ENCODE data around the gene ABLIM2.

Gene ABLIM2

GRCh38 chr4:8160572-8160971 is 2.0 kb upstream of the ABLIM2 start:
- no peak for TF ChIP-seq CTCF (conservative IDR thresholded peaks at IDR 0.05)
- no peak for TF ChIP-seq ZFX (IDR thresholded peaks at IDR 0.05)
- H3K27ac ChIP-seq, result no peak overlapping the region

- TF ChIP-seq CTCF (conservative IDR thresholded peaks at IDR 0.05) (no peak), ZFX (IDR thresholded peaks at IDR 0.05) (no peak)
- H3K27ac ChIP-seq, result no peak overlapping the region
Measured at GRCh38 chr4:8160233-8160560, 1.6 kb upstream of the ABLIM2 start.

- H3K27ac ChIP-seq, result peak overlapping the region; percentile 67
- TF ChIP-seq CTCF (conservative IDR thresholded peaks at IDR 0.05), result no peak
- TF ChIP-seq ZFX (IDR thresholded peaks at IDR 0.05), result no peak
Measured at GRCh38 chr4:8159537-8160232, 1.1 kb upstream of the ABLIM2 start.

- TF ChIP-seq CTCF (conservative IDR thresholded peaks at IDR 0.05) (no peak), ZFX (IDR thresholded peaks at IDR 0.05) (no peak)
- H3K27ac ChIP-seq, result no peak overlapping the region; the same call in 1 of the 2 replicates
Measured at GRCh38 chr4:8157944-8158709, 486 bp downstream of the ABLIM2 start.

- H3K27ac ChIP-seq, result no peak overlapping the region
- TF ChIP-seq ZFX (IDR thresholded peaks at IDR 0.05) (no peak), CTCF (conservative IDR thresholded peaks at IDR 0.05) (no peak)
Measured at GRCh38 chr4:8157496-8157895, 1.1 kb downstream of the ABLIM2 start.

GRCh38 chr4:8156617-8157016 is 2.0 kb downstream of the ABLIM2 start:
- no peak for TF ChIP-seq ZFX (IDR thresholded peaks at IDR 0.05)

GRCh38 chr4:8155660-8156421 is 2.8 kb downstream of the ABLIM2 start:
- TF ChIP-seq ZFX (IDR thresholded peaks at IDR 0.05) (no peak), CTCF (conservative IDR thresholded peaks at IDR 0.05) (no peak)

More at GRCh38 chr4:8156617-8157016, 2.0 kb downstream of the ABLIM2 start:
- no peak overlapping the region for H3K27ac ChIP-seq

More at GRCh38 chr4:8155660-8156421, 2.8 kb downstream of the ABLIM2 start:
- no peak overlapping the region for H3K27ac ChIP-seq

All from C4-2B (cell line).